WTC11 (cell line): ENCODE results near the gene PEX19. TPM values are rescaled to one million over a fixed set of nuclear protein-coding genes. Genes with fewer than 3 reads are reported as not detected.

Experiments
- ATAC-seq: fragments of 200-7000 bp; cut with Tn5 transposase; 2 replicates; pipeline ENCODE4 v1.10.0; 2021; ENCODE audit warnings: mild to moderate bottlenecking, moderate library complexity
- CTCF ChIA-PET: fragments of 300-600 bp; sonication (Branson Sonifier 250); formaldehyde crosslinking; loops from one replicate; lab custom pipeline; 2021; ENCODE audit warnings: antibody characterized with exemption; lab: Charles Lee
- POLR2A ChIA-PET: fragments of 350-600 bp; sonication (Branson Sonifier 250); formaldehyde crosslinking; loops from one replicate; lab custom pipeline; 2021; ENCODE audit warnings: antibody characterized with exemption; lab: Charles Lee
- DNase-seq: peaks from one replicate; pipeline ENCODE4 v3.0.0; 2021; ENCODE audit warnings: low spot score
- H3K27ac Mint-ChIP-seq: 2 replicates; pipeline ENCODE4 v1.8.0; 2021; ENCODE audit warnings: mixed read lengths
- H3K27me3 Mint-ChIP-seq: 2 replicates; pipeline ENCODE4 v1.8.0; 2021; ENCODE audit warnings: low read depth, mild to moderate bottlenecking, moderate library complexity, mixed read lengths
- H3K36me3 Mint-ChIP-seq: 2 replicates; pipeline ENCODE4 v1.8.0; 2021; ENCODE audit warnings: mixed read lengths
- H3K4me1 Mint-ChIP-seq: 2 replicates; pipeline ENCODE4 v1.8.0; 2022; ENCODE audit warnings: mixed read lengths
- H3K4me3 Mint-ChIP-seq: 2 replicates; pipeline ENCODE4 v1.8.0; 2021; ENCODE audit warnings: mild to moderate bottlenecking, moderate library complexity, mixed read lengths
- H3K9me3 Mint-ChIP-seq: 2 replicates; pipeline ENCODE4 v1.8.0; 2021; ENCODE audit warnings: mixed read lengths
- EMX1 ChIP-seq: fragments of 250-450 bp; sonication (Bioruptor Pico); IDR thresholded peaks from 2 replicates; pipeline ENCODE4 v1.8.0; 2021; ENCODE audit warnings: mild to moderate bottlenecking
- ETV6 ChIP-seq: sonication (generic); formaldehyde crosslinking; IDR thresholded peaks from 2 replicates; pipeline ENCODE4 v1.8.1; 2022; ENCODE audit warnings: mild to moderate bottlenecking, missing genetic modification reagents
- FOXJ3 ChIP-seq: sonication (generic); formaldehyde crosslinking; IDR thresholded peaks from 2 replicates; pipeline ENCODE4 v1.9.0; 2021; ENCODE audit warnings: missing genetic modification reagents, mild to moderate bottlenecking, borderline replicate concordance
- FOXP1 ChIP-seq: sonication (generic); formaldehyde crosslinking; IDR thresholded peaks from 2 replicates; pipeline ENCODE4 v1.8.0; 2022; ENCODE audit warnings: missing genetic modification reagents, mild to moderate bottlenecking, moderate library complexity, borderline replicate concordance
- GRHL2 ChIP-seq: fragments of 250-450 bp; sonication (Bioruptor Pico); IDR thresholded peaks from 2 replicates; pipeline ENCODE4 v1.8.0; 2022; ENCODE audit warnings: mild to moderate bottlenecking, moderate library complexity; ENCODE audit not compliant: insufficient replicate concordance, severe bottlenecking
- IRF2 ChIP-seq: sonication (generic); formaldehyde crosslinking; IDR thresholded peaks from 2 replicates; pipeline ENCODE4 v1.8.0; 2022; ENCODE audit warnings: low read depth, missing genetic modification reagents, borderline replicate concordance
- JUN ChIP-seq: sonication (generic); formaldehyde crosslinking; IDR thresholded peaks from 2 replicates; pipeline ENCODE4 v1.8.0; 2023; ENCODE audit warnings: mild to moderate bottlenecking, missing genetic modification reagents
- MYBL2 ChIP-seq: sonication (generic); formaldehyde crosslinking; IDR thresholded peaks from 2 replicates; pipeline ENCODE4 v1.8.1; 2023; ENCODE audit warnings: mild to moderate bottlenecking, moderate library complexity, missing genetic modification reagents
- NR2C2 ChIP-seq: sonication (generic); formaldehyde crosslinking; IDR thresholded peaks from 2 replicates; pipeline ENCODE4 v1.8.0; 2022; ENCODE audit warnings: mild to moderate bottlenecking, missing genetic modification reagents
- NR3C1 ChIP-seq: sonication (generic); formaldehyde crosslinking; conservative IDR thresholded peaks from 2 replicates; pipeline ENCODE4 v1.8.1; 2023; ENCODE audit warnings: low read depth, mild to moderate bottlenecking, missing genetic modification reagents
- RORB ChIP-seq: fragments of 250-450 bp; sonication (Bioruptor Pico); IDR thresholded peaks from 2 replicates; pipeline ENCODE4 v1.9.0; 2021; ENCODE audit warnings: mild to moderate bottlenecking
- TP53 ChIP-seq: sonication (generic); formaldehyde crosslinking; IDR thresholded peaks from 2 replicates; pipeline ENCODE4 v1.8.1; 2023; ENCODE audit warnings: mild to moderate bottlenecking, missing genetic modification reagents
- ZNF138 ChIP-seq: sonication (generic); formaldehyde crosslinking; conservative IDR thresholded peaks from 2 replicates; pipeline ENCODE4 v1.8.1; 2022; ENCODE audit warnings: mild to moderate bottlenecking, moderate library complexity, missing genetic modification reagents
- ZNF232 ChIP-seq: sonication (generic); formaldehyde crosslinking; IDR thresholded peaks from 2 replicates; pipeline ENCODE4 v1.8.0; 2022; ENCODE audit warnings: mild to moderate bottlenecking, missing genetic modification reagents
- ZNF416 ChIP-seq: fragments of 250-450 bp; sonication (Bioruptor Pico); IDR thresholded peaks from 2 replicates; pipeline ENCODE4 v1.9.0; 2021; ENCODE audit warnings: mild to moderate bottlenecking, inconsistent platforms
- ZNF671 ChIP-seq: fragments of 250-450 bp; sonication (Bioruptor Pico); IDR thresholded peaks from 2 replicates; pipeline ENCODE4 v1.8.0; 2021; ENCODE audit warnings: mild to moderate bottlenecking
- total RNA-seq: library from RNA; stranded (reverse); gene quantifications from 3 replicates; pipeline ENCODE4 v1.2.3, GENCODE V29; 2021
- TF ChIP-seq, protein P1 (sequence below): sonication (generic); formaldehyde crosslinking; IDR thresholded peaks from 2 replicates; pipeline ENCODE4 v1.8.0; 2023; ENCODE audit warnings: missing genetic modification reagents
- TF ChIP-seq, protein P2 (sequence below): sonication (generic); formaldehyde crosslinking; IDR thresholded peaks from 2 replicates; pipeline ENCODE4 v1.8.1; 2023; ENCODE audit warnings: mild to moderate bottlenecking, missing genetic modification reagents, moderate library complexity
- TF ChIP-seq, protein P3 (sequence below): sonication (generic); formaldehyde crosslinking; IDR thresholded peaks from 2 replicates; pipeline ENCODE4 v1.8.1; 2022; ENCODE audit warnings: low read depth, mild to moderate bottlenecking, moderate library complexity, missing genetic modification reagents, borderline replicate concordance
- TF ChIP-seq, protein P4 (sequence below): sonication (generic); formaldehyde crosslinking; IDR thresholded peaks from 2 replicates; pipeline ENCODE4 v1.8.1; 2023; ENCODE audit warnings: mild to moderate bottlenecking, missing genetic modification reagents
- TF ChIP-seq, protein P5 (sequence below): sonication (generic); formaldehyde crosslinking; IDR thresholded peaks from 2 replicates; pipeline ENCODE4 v1.8.0; 2022; ENCODE audit warnings: missing genetic modification reagents
- TF ChIP-seq, protein P6 (sequence below): fragments of 250-450 bp; sonication (Bioruptor Pico); IDR thresholded peaks from 2 replicates; pipeline ENCODE4 v1.9.0; 2021; ENCODE audit warnings: mild to moderate bottlenecking

The PEX19 gene
- total RNA-seq, 1 experiment from 2014 or later, result 85.2 TPM

DNA sequence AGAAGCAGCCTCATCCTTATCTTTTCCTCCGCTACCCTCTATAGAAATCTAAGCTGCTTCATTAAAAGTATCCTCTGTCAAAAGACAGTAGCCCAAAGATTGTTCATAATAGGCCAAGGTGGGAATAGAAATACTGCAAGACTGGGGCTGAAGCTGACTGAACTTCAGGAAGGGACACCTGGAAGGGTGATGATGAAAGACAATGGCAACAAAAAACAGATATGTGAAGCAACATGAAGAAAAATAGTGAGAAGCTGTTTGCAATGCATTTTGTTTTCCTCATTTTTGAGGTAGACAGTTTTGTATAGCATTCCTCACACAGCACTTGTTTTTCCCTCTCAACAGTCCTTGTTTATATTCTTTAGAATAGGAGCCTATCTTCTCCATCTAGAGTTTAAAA is 39.5 kb downstream of the PEX19 start:
- CTCF ChIA-PET, result interaction anchor here (1.0 to 2.7 kb wide), 4 partner anchors 17 to 83 kb away, joined by 3 to 12 read pairs (median 5); partner anchors contain the start of gene DCAF8
- peaks cover 22% of the 10 kb centered on the region for H3K36me3 Mint-ChIP-seq
- peak overlapping the region; percentile 88 for H3K27ac Mint-ChIP-seq
- no peak for ATAC-seq
- DNase-seq, result no peak
- POLR2A ChIA-PET, result no interaction called here
- H3K9me3 Mint-ChIP-seq, result no peaks in the 10 kb centered on the region
- no peak overlapping the region for H3K4me3 Mint-ChIP-seq
- TF ChIP-seq FOXP1, result no peak
- no peak for TF ChIP-seq ZNF416 (CRISPR knock-in tag)
- TF ChIP-seq, protein P1, sequence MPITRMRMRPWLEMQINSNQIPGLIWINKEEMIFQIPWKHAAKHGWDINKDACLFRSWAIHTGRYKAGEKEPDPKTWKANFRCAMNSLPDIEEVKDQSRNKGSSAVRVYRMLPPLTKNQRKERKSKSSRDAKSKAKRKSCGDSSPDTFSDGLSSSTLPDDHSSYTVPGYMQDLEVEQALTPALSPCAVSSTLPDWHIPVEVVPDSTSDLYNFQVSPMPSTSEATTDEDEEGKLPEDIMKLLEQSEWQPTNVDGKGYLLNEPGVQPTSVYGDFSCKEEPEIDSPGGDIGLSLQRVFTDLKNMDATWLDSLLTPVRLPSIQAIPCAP (CRISPR knock-in tag), result no peak
- TF ChIP-seq, protein P2, sequence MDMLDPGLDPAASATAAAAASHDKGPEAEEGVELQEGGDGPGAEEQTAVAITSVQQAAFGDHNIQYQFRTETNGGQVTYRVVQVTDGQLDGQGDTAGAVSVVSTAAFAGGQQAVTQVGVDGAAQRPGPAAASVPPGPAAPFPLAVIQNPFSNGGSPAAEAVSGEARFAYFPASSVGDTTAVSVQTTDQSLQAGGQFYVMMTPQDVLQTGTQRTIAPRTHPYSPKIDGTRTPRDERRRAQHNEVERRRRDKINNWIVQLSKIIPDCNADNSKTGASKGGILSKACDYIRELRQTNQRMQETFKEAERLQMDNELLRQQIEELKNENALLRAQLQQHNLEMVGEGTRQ (CRISPR knock-in tag), result no peak
- TF ChIP-seq ZNF671 (CRISPR knock-in tag), result no peak
- no peak for TF ChIP-seq JUN
- no peak for TF ChIP-seq EMX1
- TF ChIP-seq, protein P3, sequence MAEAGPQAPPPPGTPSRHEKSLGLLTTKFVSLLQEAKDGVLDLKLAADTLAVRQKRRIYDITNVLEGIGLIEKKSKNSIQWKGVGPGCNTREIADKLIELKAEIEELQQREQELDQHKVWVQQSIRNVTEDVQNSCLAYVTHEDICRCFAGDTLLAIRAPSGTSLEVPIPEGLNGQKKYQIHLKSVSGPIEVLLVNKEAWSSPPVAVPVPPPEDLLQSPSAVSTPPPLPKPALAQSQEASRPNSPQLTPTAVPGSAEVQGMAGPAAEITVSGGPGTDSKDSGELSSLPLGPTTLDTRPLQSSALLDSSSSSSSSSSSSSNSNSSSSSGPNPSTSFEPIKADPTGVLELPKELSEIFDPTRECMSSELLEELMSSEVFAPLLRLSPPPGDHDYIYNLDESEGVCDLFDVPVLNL (CRISPR knock-in tag), result no peak
- no peak for TF ChIP-seq TP53 (CRISPR knock-in tag)
- TF ChIP-seq NR2C2 (CRISPR knock-in tag), result no peak
- no peak for TF ChIP-seq NR3C1
- peaks cover 2% of the 10 kb centered on the region; the same call in 1 of the 2 replicates for H3K4me1 Mint-ChIP-seq
- H3K27me3 Mint-ChIP-seq, result no peaks in the 10 kb centered on the region

DNA sequence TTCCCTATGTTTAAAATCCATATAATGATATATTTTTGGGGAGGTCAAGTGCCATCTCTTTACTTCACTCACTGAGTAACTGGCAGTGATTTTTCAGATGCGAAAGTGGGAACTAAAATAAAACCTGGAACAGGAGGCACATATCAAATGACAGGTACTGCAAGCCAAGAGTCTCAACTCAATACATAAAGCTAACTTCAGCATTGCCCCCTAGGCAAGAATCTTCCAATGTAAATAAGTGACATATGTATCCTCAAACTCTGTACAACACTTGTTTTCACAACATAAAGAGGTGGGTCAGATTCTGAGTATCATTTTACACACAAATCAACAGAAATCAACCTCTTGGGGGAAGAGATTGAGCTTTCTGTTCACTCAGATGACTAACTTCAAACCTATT is 40.7 kb downstream of the PEX19 start:
- TF ChIP-seq RORB (CRISPR knock-in tag) (no peak), ZNF138 (CRISPR knock-in tag) (no peak), ZNF232 (CRISPR knock-in tag) (no peak), TP53 (CRISPR knock-in tag) (no peak), FOXJ3 (CRISPR knock-in tag) (no peak)
- POLR2A ChIA-PET, result no interaction called here
- ATAC-seq, result no peak

DNA sequence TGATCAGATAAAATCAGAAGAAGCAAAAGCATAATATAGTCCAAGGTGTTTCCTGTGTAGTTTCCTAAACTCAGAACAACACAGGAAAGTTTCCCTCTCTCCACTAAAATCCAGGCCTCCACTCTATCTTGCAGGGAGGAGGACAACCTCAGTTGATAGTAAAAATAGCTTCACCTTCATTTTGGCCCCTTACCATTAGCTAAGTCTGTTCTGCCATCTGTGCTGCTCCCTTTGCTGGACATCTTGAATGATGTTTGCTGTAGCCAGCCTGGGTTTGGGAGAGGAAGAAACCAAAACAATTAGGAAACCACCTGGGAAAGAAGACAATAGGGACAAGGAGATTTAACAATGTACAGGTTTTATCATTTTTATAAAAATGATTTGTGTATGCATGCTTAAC is 41.2 kb downstream of the PEX19 start:
- ATAC-seq (no peak), DNase-seq (no peak)
- Mint-ChIP-seq H3K36me3 (peaks cover 37% of the 10 kb centered on the region), H3K9me3 (no peaks in the 10 kb centered on the region), H3K27ac (peak overlapping the region; percentile 59; the same call in 1 of the 2 replicates), H3K27me3 (no peaks in the 10 kb centered on the region), H3K4me3 (no peak overlapping the region), H3K4me1 (peaks cover 2% of the 10 kb centered on the region; the same call in 1 of the 2 replicates)
- ChIA-PET POLR2A (no interaction called here), CTCF (interaction anchor here (1.1 to 5.4 kb wide), 6 partner anchors 8 to 158 kb away, joined by 3 to 46 read pairs (median 6); no protein-coding TSS in a partner anchor)
- TF ChIP-seq ETV6 (CRISPR knock-in tag) (no peak), ZNF232 (CRISPR knock-in tag) (no peak), IRF2 (CRISPR knock-in tag) (no peak), MYBL2 (no peak), GRHL2 (CRISPR knock-in tag) (no peak)
- TF ChIP-seq, protein P4, sequence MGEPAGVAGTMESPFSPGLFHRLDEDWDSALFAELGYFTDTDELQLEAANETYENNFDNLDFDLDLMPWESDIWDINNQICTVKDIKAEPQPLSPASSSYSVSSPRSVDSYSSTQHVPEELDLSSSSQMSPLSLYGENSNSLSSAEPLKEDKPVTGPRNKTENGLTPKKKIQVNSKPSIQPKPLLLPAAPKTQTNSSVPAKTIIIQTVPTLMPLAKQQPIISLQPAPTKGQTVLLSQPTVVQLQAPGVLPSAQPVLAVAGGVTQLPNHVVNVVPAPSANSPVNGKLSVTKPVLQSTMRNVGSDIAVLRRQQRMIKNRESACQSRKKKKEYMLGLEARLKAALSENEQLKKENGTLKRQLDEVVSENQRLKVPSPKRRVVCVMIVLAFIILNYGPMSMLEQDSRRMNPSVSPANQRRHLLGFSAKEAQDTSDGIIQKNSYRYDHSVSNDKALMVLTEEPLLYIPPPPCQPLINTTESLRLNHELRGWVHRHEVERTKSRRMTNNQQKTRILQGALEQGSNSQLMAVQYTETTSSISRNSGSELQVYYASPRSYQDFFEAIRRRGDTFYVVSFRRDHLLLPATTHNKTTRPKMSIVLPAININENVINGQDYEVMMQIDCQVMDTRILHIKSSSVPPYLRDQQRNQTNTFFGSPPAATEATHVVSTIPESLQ, result no peak
- TF ChIP-seq, protein P5, sequence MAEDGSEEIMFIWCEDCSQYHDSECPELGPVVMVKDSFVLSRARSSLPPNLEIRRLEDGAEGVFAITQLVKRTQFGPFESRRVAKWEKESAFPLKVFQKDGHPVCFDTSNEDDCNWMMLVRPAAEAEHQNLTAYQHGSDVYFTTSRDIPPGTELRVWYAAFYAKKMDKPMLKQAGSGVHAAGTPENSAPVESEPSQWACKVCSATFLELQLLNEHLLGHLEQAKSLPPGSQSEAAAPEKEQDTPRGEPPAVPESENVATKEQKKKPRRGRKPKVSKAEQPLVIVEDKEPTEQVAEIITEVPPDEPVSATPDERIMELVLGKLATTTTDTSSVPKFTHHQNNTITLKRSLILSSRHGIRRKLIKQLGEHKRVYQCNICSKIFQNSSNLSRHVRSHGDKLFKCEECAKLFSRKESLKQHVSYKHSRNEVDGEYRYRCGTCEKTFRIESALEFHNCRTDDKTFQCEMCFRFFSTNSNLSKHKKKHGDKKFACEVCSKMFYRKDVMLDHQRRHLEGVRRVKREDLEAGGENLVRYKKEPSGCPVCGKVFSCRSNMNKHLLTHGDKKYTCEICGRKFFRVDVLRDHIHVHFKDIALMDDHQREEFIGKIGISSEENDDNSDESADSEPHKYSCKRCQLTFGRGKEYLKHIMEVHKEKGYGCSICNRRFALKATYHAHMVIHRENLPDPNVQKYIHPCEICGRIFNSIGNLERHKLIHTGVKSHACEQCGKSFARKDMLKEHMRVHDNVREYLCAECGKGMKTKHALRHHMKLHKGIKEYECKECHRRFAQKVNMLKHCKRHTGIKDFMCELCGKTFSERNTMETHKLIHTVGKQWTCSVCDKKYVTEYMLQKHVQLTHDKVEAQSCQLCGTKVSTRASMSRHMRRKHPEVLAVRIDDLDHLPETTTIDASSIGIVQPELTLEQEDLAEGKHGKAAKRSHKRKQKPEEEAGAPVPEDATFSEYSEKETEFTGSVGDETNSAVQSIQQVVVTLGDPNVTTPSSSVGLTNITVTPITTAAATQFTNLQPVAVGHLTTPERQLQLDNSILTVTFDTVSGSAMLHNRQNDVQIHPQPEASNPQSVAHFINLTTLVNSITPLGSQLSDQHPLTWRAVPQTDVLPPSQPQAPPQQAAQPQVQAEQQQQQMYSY (CRISPR knock-in tag), result no peak
- TF ChIP-seq, protein P6, sequence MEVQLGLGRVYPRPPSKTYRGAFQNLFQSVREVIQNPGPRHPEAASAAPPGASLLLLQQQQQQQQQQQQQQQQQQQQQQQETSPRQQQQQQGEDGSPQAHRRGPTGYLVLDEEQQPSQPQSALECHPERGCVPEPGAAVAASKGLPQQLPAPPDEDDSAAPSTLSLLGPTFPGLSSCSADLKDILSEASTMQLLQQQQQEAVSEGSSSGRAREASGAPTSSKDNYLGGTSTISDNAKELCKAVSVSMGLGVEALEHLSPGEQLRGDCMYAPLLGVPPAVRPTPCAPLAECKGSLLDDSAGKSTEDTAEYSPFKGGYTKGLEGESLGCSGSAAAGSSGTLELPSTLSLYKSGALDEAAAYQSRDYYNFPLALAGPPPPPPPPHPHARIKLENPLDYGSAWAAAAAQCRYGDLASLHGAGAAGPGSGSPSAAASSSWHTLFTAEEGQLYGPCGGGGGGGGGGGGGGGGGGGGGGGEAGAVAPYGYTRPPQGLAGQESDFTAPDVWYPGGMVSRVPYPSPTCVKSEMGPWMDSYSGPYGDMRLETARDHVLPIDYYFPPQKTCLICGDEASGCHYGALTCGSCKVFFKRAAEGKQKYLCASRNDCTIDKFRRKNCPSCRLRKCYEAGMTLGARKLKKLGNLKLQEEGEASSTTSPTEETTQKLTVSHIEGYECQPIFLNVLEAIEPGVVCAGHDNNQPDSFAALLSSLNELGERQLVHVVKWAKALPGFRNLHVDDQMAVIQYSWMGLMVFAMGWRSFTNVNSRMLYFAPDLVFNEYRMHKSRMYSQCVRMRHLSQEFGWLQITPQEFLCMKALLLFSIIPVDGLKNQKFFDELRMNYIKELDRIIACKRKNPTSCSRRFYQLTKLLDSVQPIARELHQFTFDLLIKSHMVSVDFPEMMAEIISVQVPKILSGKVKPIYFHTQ (CRISPR knock-in tag), result no peak

More for the DNA sequence above, 40.7 kb downstream of the PEX19 start:
- H3K4me1 Mint-ChIP-seq, result peaks cover 2% of the 10 kb centered on the region; the same call in 1 of the 2 replicates
- H3K36me3 Mint-ChIP-seq, result peaks cover 33% of the 10 kb centered on the region
- H3K9me3 Mint-ChIP-seq, result no peaks in the 10 kb centered on the region
- no peaks in the 10 kb centered on the region for H3K27me3 Mint-ChIP-seq
- CTCF ChIA-PET, result interaction anchor here (0.5 to 2.3 kb wide), 7 partner anchors 25 to 186 kb away, joined by 3 to 7 read pairs (median 4); no protein-coding TSS in a partner anchor
- H3K4me3 Mint-ChIP-seq, result no peak overlapping the region
- no peak overlapping the region for H3K27ac Mint-ChIP-seq
- DNase-seq, result no peak
